Stimulated activated CD4-positive, alpha-beta T cell treated with anti-CD3 and anti-CD28 coated beads, Interleukin-15, amount 100 ng/mL, for 24 hours (primary cell): ENCODE results near the gene TNPO3.

Source experiments
- DNase-seq: peaks from one replicate; pipeline ENCODE4 v3.0.0-alpha.2; 2020

TNPO3 gene

DNA sequence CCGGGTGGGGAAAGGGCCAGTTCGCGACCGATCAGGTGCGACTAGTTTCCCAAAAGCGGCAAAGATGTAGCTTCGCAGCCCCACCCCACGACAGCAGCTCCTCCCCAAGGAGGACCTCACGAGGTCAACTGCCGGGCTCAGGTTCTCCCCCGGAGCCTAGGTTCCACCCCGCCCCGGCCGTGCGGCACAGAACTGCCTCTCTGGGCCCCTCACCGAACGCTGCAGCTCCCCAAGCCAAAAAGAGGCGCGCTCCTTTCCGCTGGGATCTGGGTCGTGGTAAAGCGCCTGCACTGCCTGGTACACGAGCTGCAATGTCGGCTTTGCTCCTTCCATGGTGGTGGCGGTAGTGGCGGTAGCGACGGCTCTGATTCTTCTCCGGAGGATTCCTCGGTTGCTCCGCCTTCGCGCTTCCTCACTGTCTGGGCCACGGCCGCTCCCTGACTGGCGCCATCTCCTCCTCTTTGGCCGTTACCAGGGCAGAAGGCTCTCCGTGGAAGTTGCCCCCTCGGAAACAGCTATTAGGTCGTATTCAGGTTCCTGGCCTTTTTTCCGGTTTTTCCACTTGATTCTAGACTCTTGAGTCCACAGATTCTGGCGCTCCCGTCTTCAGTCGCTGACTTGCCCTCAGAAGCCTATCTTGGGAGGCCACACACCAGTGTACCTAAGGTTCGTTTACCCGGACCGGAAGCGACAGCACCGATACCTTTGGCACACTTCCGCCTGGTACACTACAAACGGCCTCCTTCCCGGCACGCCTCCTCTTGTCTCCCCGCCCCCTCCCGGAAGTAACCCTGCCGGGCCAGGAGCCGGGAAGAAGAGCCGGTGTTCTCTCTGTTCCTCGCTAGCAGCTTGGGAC lies at the start of gene TNPO3:
TNPO3 (minus strand) TSS at position 674 of the 856 bp plus-strand sequence; CDS start at position 333, 341 bp downstream.
- peak; percentile 97 for DNase-seq

DNA sequence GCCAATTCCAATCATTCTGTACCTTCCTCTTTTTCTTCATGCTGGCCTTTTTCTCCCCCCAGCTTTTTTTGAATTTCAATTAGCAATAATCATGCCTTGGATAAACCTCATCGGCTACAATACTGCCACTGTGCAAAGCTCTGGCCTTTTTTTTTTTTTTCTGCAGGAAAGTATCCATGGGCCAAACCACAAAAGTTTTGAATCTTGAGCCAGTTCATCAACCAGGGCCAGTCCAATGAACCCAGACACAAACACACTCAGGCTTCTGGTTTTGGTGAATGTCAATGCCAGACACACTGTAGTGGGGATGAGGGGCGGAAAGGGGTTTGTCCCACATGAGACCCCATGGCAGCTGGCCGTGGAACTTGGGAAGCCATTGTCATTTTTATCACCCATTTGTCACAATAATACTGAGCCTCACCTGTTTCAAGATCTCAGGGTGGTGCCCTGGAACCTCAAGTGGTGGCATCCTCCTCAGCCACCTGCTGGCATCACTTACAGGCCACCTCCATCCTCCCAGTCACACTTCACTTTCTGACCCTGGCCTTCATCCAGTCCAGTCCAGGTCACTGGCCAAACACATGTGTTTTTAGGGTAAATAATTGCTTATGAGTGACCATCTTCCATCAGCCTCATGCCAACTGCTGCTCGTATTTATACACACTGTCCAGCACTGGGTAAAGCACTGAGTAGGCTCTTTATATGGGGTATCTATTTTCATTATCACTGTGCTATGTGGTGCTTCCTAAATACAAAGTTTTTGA lies 48.8 kb upstream of the TNPO3 start:
- no peak for DNase-seq

DNA sequence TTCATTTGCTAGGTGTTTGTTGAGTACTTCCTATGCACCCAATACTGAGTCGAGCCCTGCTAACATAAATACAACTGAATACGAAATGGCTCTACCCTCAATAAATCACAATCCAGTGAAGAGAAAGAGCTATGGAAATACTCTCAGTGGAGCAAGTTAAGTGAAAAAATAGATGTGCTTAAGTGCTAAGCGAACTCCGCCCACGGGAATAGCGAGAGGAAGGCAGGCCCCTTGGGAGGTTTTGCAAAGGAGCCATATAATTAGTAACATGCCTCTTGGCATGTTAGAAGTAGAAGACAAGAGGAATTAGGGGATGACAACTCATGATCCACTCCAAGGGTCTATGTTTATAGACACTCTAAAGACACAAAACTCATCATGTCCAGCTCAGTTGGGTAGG lies 46.8 kb upstream of the TNPO3 start:
- no peak for DNase-seq

DNA sequence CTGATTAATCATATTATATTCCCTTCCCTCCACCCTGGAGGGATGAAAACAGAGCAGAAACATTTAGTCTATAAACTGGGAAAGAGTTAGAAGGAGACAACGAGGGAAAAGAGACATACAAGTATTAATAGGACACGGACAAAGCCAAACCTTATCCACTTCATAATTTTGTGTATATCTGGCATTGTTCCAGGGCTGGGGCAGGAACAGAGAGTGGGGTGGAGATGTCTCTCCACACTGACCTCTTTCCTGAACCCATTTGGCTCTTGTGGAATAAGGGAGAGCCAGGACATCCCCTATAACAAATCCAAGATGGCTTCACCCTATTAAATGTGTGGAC lies 45.9 kb upstream of the TNPO3 start:
- no peak for DNase-seq

DNA sequence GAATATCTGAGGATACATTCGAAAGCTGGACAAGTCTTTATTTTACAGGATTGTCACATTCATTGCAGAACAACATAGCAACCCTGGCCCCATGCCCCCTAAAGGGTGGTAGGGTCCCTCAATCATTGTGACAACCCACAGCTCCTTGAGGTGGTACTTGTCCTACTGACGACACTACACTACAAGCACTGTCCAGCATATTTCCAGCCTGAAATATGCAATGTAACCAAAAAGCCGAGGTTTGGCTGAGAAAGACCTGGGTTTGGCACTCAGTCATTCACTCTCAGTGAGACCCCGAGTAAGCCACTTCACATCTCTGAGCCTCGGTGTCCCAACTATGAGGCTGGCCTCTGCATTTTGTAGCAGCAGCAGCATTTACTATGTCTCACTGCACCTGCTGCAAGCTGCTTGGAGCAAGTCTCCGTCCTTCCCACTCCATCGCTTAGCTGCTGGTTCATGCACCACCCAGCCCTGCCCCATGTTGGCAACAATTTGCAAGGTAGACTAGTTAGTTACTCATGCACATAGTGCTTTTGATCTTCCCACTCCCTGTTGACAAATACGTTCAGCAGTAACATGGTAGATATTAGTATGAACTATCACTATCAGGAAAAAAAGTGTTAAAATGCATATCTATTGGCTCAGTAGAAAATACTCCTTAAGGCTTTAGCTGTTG lies 43.6 kb upstream of the TNPO3 start:
- DNase-seq: no peak

DNA sequence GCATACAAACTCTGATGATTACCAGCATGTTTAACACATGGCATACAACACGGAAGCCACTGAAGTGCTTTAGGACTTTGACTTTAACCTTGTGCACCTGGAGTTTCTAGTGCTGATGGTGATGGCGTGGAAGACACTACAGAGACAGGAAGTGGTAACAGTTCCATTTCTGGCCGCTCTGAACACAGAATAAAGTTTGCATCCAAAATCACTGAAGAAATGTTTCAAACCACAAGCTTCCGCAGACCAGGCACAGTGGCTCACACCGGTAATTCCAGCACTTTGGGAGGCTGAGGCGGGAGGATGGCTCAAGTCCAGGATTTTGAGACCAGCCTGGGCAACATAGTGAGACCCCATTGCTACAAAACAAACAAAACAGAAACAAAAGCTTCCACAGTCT lies 40.3 kb upstream of the TNPO3 start:
- DNase-seq: no peak

DNA sequence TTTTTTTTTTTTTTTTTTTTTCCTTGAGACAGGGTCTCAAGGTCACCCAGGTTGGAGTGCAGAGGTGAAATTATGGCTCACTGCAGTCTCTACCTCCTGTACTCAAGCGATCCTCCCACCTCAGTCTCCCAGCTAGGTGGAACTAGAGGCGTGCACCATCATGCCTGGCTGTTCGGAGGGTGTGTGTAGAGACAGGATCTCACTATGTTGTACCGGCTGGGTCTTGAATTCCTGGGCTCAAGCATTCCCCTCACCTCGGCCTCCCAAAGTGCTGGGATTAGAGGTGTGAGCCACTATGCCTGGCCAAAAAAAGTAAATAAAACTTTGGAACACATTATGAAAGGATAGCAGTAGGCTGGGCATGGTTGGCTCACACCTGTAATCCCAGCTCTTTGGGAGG lies 39.6 kb upstream of the TNPO3 start:
- no peak for DNase-seq

DNA sequence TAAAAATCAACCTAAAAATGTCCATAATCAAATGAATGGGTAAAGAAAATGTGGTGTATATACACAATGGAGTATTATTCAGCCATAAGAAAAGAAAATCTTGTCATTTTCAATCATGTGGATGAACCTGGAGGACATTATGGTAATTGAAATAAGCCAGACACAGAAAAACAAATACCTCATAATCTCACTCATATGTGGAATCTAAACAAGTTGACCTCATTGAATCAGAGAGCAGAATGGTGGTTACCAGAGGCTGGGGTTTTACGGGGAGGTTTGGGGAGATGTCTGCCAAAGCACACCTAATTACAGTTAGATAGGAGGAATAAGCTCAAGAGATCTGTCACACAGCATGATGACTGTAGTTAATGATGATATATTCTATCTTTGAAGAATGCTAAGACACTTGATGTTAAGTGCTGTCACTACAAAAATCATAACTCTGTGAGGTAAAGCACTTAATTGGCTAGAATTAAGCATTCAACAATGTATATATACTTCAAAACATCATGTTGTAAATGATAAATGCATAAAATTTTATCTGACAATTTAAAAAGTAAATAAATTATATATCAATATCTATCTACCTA lies 39.1 kb upstream of the TNPO3 start:
- DNase-seq: no peak

DNA sequence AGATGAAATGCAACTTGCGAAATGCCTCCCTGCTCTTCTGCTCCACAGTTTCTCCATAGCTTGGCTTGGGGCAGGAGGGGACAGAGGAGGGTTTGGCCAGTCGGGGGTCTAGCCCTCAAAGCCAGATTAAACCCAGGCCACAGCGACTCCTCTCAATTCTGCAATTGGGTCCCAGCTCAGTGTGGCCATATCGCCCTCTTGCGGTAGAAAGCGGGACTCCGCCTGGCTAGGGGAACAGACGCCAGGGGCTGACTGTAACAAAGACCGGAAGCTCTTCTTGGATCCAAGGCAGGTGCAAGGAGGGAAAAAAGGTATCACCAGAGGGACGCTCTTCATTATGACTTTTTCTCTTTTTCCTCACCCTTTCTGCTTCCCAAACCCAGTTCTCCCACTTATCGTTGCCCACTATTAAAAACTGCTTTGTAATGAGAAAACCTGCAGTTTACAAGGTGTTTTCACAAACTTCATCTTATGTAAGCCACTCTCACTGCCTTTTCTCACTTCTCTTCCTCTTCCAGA lies 36.6 kb upstream of the TNPO3 start:
- peak; percentile 91 for DNase-seq

DNA sequence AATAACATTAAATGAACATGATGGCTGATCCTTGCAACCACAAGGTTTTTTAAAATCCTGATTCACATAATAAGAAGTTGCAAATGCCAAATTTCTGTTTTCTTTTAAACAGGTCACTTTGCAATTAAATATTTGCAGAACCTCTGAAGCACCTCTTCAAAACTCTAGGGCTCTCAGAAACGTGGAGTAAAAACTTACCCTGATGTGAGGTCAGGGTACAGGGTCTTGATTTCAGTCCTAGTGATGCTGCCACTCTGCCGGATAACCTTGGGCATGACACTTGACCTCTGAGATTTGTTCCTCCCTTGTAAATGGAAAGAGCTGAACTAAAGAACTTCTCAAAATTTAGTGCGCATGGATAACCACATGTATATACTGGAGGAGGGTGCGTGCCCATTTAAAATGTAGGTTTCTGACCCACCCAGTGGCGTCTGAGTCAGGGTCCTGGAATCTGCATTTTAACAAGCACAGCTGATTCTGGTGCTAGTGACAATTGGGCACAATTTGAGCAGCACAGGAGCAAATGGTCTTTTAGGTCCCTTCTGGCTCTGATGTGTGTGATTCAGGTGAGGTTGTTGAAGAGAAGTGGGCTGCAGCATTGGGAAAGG lies 35.5 kb upstream of the TNPO3 start:
- no peak for DNase-seq

DNA sequence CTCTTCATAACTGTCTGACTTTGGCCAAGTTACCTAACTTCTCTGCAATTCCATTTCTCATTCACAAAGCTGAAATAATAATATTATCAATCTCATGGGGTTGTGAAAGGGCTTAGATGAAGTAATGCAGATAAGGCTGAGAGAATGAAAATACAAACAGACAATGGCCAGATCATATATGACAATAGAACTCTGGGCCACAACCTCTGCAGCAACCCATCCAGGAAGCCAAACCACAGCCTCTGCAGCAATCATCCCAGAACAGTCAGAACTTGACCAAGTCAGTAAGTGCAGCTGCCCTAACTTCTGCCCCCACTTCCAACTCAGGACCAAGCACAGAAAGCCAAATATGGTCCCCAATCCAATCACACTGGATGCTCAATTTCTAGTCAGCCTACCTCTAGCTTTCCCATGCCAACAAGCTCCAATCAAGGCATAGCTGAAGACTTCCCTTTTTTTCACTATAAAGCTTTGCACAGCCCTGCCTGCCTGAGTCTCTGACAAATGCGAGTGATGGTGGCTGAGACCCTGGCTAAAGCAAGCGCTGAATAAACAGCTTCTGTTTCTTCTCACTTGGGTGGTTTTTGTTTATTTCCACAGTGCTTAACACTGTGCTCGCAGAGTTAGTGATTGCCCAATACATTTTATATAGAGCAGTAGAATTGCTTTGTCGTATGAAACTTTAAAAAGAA lies 34.8 kb upstream of the TNPO3 start:
- DNase-seq: no peak

DNA sequence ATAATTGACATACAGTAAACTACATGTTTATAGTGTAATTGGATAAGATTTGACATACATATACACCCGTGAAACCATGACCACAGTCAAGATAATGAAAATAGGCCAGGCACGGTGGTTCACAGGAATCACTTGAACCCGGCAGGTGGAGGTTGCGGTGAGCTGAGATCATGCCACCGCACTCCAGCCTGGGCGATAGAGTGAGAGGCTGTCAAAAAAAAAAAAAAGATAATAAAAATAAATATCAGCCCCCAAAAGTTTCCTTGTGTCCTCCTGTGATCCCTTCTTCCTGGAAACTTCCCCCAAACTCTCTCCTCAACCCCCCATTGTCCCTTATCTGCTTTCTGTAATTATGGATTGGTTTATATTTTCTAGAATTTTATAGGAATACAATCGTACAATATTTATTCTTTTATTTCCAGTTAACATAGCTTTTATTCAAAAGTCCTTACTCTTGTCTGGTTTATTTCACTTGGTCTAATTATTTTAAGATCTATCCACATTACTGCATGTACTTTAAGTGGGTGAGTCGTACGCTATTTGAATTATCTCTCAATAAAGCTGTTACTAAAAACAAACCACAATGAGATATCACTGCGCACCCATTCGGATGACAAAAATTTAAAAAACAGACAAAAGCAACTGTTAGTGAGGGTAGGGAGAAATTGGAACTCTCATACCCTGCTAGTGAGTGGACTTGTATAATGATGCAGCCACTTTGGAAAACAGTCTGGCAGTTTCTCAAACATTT lies 30.1 kb upstream of the TNPO3 start:
- DNase-seq: no peak

DNA sequence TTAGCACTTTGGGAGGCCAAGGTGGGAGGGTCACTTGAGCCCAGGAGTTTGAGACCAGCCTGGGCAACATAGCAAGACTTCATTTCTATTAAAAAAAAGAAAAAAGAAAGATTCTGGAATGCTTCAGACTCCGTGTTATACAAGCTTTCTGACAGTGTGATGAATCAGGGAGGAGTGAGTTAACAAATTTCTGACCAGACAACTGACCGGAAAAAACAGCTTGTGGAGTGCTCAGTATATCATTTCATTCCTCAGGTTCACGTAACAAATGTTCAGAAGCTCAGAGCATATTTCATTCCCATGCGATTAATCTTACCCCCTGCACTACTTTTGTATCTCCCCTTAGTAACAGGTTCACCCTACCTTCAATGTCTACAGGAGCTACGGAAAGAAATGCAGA lies 28.6 kb upstream of the TNPO3 start:
- DNase-seq: no peak

DNA sequence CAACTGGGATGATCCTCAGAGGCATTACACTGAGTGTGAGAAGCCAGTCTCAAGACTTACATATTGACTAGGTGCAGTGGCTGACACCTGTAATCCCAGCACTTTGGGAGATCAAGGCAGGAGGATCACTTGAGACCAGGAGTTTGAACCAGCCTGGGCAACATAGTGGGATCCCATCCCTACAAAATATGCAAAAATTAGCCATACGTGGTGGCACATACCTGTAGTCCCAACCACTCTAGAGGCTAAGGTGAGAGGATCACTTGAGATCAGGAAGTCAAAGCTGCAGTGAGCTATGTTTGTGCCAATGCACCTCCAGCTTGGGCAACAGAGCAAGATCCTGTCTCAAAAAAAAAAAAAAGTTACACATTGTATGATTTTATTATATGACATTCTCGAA lies 23.5 kb upstream of the TNPO3 start:
- no peak for DNase-seq

DNA sequence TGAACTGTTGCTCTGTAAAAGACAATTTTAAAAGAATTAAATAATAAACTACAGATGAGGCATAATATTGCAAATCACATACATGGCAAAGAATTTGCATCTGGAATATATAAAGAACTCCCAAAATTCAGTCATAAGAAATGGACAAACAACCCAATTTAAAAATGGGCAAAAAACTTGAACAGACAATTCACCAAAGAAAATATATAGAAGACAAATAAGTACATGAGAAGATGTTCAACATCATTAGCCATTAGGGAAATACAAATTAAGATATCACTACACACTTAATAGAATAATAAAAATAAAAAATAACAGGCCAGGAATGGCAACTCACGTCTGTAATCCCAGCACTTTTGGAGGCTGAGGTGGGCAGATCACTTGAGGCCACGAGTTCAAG lies 22.0 kb upstream of the TNPO3 start:
- no peak for DNase-seq

DNA sequence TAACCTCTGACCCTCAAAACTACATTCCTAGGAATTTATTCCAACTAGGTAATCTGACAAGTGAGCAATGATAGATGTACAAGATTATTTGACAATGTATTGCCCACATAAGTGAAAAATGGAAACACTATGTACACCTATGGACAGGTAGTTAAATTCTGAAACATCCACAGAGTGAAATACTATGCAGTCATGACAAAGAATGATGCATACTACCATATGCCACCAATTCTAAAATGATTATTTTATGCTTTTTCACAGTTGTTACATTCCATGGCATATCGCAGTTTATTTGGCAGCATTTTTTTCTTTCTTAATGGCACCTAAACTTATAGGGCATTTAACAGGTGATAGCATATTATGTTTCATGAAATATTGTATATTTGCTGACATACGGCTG lies 20.1 kb upstream of the TNPO3 start:
- no peak for DNase-seq

DNA sequence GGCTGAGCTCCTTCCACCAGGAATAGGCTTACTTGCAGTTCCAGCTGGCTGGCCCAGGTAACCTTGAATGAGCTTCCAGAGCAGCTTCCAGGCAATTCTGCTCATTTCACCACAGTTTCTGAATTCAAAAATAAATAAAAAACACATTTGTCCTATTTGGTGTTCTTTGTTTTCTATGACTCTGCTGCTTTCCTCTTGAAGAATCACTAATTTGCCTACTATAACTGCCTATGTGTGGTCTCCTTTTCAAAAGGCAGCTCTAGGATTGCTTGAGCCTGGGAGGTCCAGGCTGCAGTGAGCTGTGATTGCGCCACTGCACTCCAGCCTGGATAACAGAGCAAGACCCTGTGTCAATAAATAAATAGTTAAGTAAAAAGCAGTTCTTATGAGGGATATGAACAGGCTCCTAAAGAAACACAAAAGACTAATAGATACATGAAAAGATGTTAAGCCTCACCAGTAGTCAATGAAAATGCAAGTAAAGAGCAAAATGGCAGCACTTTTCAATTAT lies 19.5 kb upstream of the TNPO3 start:
- DNase-seq: no peak

DNA sequence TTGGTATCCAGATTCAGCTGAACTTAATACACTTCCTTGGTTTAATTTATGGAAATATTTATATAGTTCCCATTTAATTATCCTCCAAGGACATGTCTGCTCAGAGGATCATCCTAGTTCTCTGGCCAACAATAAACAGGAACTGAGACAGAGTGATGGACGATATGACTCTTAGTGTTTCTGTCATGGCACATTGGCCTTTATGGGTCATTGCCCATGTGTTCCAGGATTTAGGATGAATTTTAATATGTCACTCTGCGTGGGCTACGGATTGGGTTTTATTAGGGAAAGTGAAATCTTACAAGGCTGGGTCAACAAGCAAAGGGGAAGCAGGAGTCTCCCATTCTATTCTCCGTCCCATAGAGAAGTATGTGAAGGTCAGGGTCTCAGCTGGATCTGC lies 18.8 kb upstream of the TNPO3 start:
- DNase-seq: no peak

DNA sequence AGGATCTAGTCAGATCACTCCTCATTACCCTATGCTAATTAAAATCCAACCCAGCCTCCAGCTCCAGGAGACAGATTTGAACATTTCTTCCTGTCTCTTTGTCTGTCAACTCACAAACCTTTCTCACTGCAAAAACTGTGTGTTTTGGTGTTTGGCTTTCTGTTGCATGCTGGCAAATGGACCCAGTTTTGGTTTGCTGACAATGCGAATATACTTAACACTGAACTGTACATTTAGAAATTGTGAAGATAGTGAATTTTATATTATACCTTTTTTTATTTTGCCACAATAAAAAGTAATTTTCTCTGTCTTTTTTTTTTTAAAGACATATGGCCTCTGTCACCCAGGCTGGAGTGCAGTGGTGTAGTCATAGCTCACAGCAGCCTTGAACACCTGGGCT lies 18.3 kb upstream of the TNPO3 start:
- no peak for DNase-seq

DNA sequence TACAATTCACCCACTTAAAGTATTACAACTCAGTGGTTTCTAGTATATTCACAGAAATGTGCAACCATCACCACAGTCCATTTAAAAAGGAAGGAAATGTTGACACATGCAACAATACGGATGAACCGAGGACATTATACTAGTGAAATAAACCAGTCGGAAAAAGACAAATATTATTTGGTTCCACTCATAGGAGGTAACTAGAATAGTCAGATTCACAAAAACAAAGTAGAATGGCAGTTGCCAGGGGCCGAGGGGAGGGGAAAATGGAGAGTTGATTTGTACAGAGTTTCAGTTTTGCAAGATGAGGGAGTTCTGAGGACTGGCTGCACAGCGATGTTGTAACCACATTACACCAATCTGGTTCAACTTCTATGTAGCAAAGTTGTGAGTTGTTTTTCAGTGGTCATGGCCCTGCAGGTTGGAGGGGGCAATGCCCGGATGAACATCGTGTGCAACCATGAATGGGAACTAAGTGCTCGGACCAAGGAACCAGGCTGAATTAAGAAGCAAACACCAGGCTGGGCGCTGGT lies 17.6 kb upstream of the TNPO3 start:
- DNase-seq: no peak

DNA sequence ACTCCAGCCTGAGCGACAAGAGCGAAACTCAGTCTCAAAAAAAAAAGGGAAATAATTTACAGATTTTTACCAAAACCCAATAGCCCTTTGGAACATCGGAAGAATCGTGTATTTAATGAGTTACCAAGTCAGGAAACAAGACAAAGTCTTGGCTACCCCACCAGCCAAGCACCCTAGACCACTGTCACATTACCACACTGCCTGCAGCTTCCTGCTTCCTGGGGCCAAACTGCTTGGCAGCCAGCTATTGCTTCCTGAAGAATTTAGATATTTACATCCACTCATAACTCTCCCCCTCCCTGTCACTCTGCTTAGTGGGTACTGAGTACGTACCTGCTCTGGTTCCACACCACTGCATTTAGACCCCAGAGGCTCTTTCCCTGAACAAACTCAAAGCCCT lies 14.1 kb upstream of the TNPO3 start:
- no peak for DNase-seq
